Neural cell (in vitro differentiated cells): ENCODE measurements around the gene SEC16A. TPM values are rescaled to one million over a fixed set of nuclear protein-coding genes. Genes with fewer than 3 reads are reported as not detected.

Source experiments
- H2AFZ ChIP-seq: fragments of 200-600, 300-800 bp; sonication (generic), shearing (Covaris generic); 2 replicates; pipeline ENCODE4 v1.6.0; 2014; ENCODE audit warnings: low read depth, mild to moderate bottlenecking, antibody characterized with exemption, low read length, moderate library complexity
- H3F3A ChIP-seq: fragments of 200-600 bp; shearing (Covaris generic); 2 replicates; pipeline ENCODE4 v1.6.1; 2016; ENCODE audit warnings: mild to moderate bottlenecking, moderate library complexity, mixed read lengths, antibody characterized with exemption, low read length; ENCODE audit not compliant: insufficient read depth, poor library complexity, severe bottlenecking
- H3K27ac ChIP-seq: fragments of 200-600, 300-800 bp; sonication (generic), shearing (Covaris generic); 2 replicates; pipeline ENCODE4 v1.5.1; 2014; ENCODE audit warnings: mild to moderate bottlenecking, low read length, moderate library complexity
- H3K27me3 ChIP-seq: fragments of 300-800, 200-600 bp; sonication (generic), shearing (Covaris generic); 2 replicates; pipeline ENCODE4 v1.6.0; 2014; ENCODE audit warnings: mild to moderate bottlenecking, low read depth, low read length, moderate library complexity; ENCODE audit not compliant: insufficient read depth
- H3K36me3 ChIP-seq: fragments of 300-800, 200-600 bp; sonication (generic), shearing (Covaris generic); 2 replicates; pipeline ENCODE4 v1.5.1; 2014; ENCODE audit warnings: mild to moderate bottlenecking, antibody characterized with exemption, low read length, moderate library complexity; ENCODE audit not compliant: insufficient read depth
- H3K4me2 ChIP-seq: fragments of 300-800, 200-600 bp; sonication (generic), shearing (Covaris generic); 2 replicates; pipeline ENCODE4 v1.6.0; 2014; ENCODE audit warnings: mild to moderate bottlenecking, low read length
- H3K4me3 ChIP-seq: fragments of 300-800, 200-600 bp; sonication (generic), shearing (Covaris generic); 2 replicates; pipeline ENCODE4 v1.5.1; 2014; ENCODE audit warnings: mild to moderate bottlenecking, low read length, moderate library complexity
- H3K79me2 ChIP-seq: fragments of 200-600 bp; shearing (Covaris generic); replicated peaks from 2 replicates; pipeline ENCODE4 v1.6.0; 2014; ENCODE audit warnings: mild to moderate bottlenecking, low read length, moderate library complexity; ENCODE audit not compliant: insufficient read depth
- H3K9ac ChIP-seq: fragments of 300-800, 200-600 bp; sonication (generic), shearing (Covaris generic); 2 replicates; pipeline ENCODE4 v1.6.1; 2016; ENCODE audit warnings: mild to moderate bottlenecking, low read length, mixed read lengths
- H3K9me2 ChIP-seq: fragments of 200-600 bp; shearing (Covaris generic); 2 replicates; pipeline ENCODE4 v1.6.1; 2016; ENCODE audit warnings: mild to moderate bottlenecking, low read length, mixed read lengths; ENCODE audit not compliant: insufficient read depth
- H3K9me3 ChIP-seq: fragments of 200-600, 300-800 bp; sonication (generic), shearing (Covaris generic); 2 replicates; pipeline ENCODE4 v1.6.1; 2016; ENCODE audit warnings: mild to moderate bottlenecking, mixed run types, low read length, moderate library complexity, mixed read lengths
- H4K20me1 ChIP-seq: fragments of 200-600 bp; shearing (Covaris generic); 2 replicates; pipeline ENCODE4 v1.6.1; 2016; ENCODE audit warnings: mild to moderate bottlenecking, mixed run types; ENCODE audit not compliant: insufficient read depth
- CTCF ChIP-seq: fragments of 450-650 bp; IDR thresholded peaks from 2 replicates; pipeline ENCODE4 v1.5.1; 2014; ENCODE audit warnings: antibody characterized with exemption, mild to moderate bottlenecking, moderate library complexity; ENCODE audit not compliant: poor library complexity, severe bottlenecking
- EP300 ChIP-seq: fragments of 450-650 bp; conservative IDR thresholded peaks from 2 replicates; pipeline ENCODE4 v1.6.1; 2014; ENCODE audit warnings: antibody characterized with exemption, mild to moderate bottlenecking, moderate library complexity; ENCODE audit not compliant: poor library complexity, severe bottlenecking
- EZH2 ChIP-seq: fragments of 200-600, 300-800 bp; shearing (Covaris generic), sonication (generic); IDR thresholded peaks from 2 replicates; pipeline ENCODE4 v1.6.1; 2014; ENCODE audit warnings: antibody characterized with exemption, low read length, borderline replicate concordance, mild to moderate bottlenecking; ENCODE audit not compliant: insufficient read depth, poor library complexity, severe bottlenecking
- MXI1 ChIP-seq: fragments of 450-650 bp; conservative IDR thresholded peaks from 2 replicates; pipeline ENCODE4 v1.6.1; 2014; ENCODE audit warnings: antibody characterized with exemption, mild to moderate bottlenecking; ENCODE audit not compliant: poor library complexity, severe bottlenecking
- POLR2AphosphoS5 ChIP-seq: IDR thresholded peaks from 2 replicates; pipeline ENCODE4 v1.6.1; 2012
- RAD21 ChIP-seq: fragments of 450-650 bp; conservative IDR thresholded peaks from 2 replicates; pipeline ENCODE4 v1.6.1; 2014; ENCODE audit warnings: antibody characterized with exemption, mild to moderate bottlenecking, moderate library complexity
- REST ChIP-seq: IDR thresholded peaks from 2 replicates; pipeline ENCODE4 v1.6.1; 2012; ENCODE audit warnings: borderline replicate concordance
- SMC3 ChIP-seq: fragments of 450-650 bp; conservative IDR thresholded peaks from 2 replicates; pipeline ENCODE4 v1.6.1; 2014; ENCODE audit warnings: antibody characterized with exemption, mild to moderate bottlenecking, moderate library complexity; ENCODE audit not compliant: poor library complexity
- TAF1 ChIP-seq: IDR thresholded peaks from 2 replicates; pipeline ENCODE4 v1.6.1; 2012; ENCODE audit warnings: low read depth
- polyA plus RNA-seq: library from polyadenylated mRNA; depleted of rRNA; stranded (reverse); fragments of >200 nt; gene quantifications from 2 replicates; pipeline ENCODE4 v1.2.3, GENCODE V29; 2014

Gene SEC16A
- polyA plus RNA-seq, 1 donor from 2014 or later = 15.4 TPM

- Histone ChIP-seq H3K9me2 (no peaks in the 10 kb centered on the region), H3K36me3 (no peaks in the 10 kb centered on the region), H3K4me2 (no peak overlapping the region), H3F3A (no peaks in the 10 kb centered on the region), H3K9ac (no peak overlapping the region), H3K9me3 (no peaks in the 10 kb centered on the region), H3K27me3 (no peaks in the 10 kb centered on the region), H3K4me3 (no peak overlapping the region), H2AFZ (no peak overlapping the region), H3K27ac (no peak overlapping the region), H3K79me2 (peaks cover 51% of the 10 kb centered on the region), H4K20me1 (no peaks in the 10 kb centered on the region)
- TF ChIP-seq RAD21 (no peak), TAF1 (no peak), SMC3 (no peak), REST (no peak), POLR2AphosphoS5 (no peak), EP300 (no peak)
Observed at GRCh38 chr9:136527721-136528710, 45.2 kb upstream of the SEC16A start.

GRCh38 chr9:136527131-136527530, 44.3 kb upstream of the SEC16A start:
- H3K4me2 ChIP-seq = no peak overlapping the region
- H3K9ac ChIP-seq = no peak overlapping the region
- H3K9me2 ChIP-seq = no peaks in the 10 kb centered on the region
- H4K20me1 ChIP-seq = no peaks in the 10 kb centered on the region
- H2AFZ ChIP-seq = no peak overlapping the region
- H3K79me2 ChIP-seq = peaks cover 42% of the 10 kb centered on the region
- H3K27ac ChIP-seq = no peak overlapping the region
- H3F3A ChIP-seq = no peaks in the 10 kb centered on the region
- H3K27me3 ChIP-seq = no peaks in the 10 kb centered on the region
- H3K9me3 ChIP-seq = no peaks in the 10 kb centered on the region
- H3K4me3 ChIP-seq = no peak overlapping the region
- no peaks in the 10 kb centered on the region for H3K36me3 ChIP-seq
- TF ChIP-seq EZH2 = no peak
- TF ChIP-seq TAF1 = no peak
- no peak for TF ChIP-seq REST
- no peak for TF ChIP-seq MXI1
- TF ChIP-seq SMC3 = no peak
- TF ChIP-seq CTCF = no peak
- TF ChIP-seq POLR2AphosphoS5 = no peak
- TF ChIP-seq RAD21 = no peak
